DOHH2 (cell line): ENCODE measurements around the gene XBP1.

Experiments used
- H3F3A ChIP-seq: fragments of 200-600 bp; sonication (generic), shearing (Covaris generic); 2 replicates; pipeline ENCODE4 v1.6.0; 2016; ENCODE audit warnings: antibody characterized with exemption, mild to moderate bottlenecking; ENCODE audit not compliant: control insufficient read depth, insufficient read depth
- H3K27ac ChIP-seq: fragments of 200-600 bp; sonication (generic); 2 replicates; pipeline ENCODE4 v1.5.1; 2014; ENCODE audit warnings: low read depth, mild to moderate bottlenecking, low read length, moderate library complexity
- H3K27me3 ChIP-seq: fragments of 200-600 bp; sonication (generic); 2 replicates; pipeline ENCODE4 v1.6.1; 2014; ENCODE audit warnings: mild to moderate bottlenecking, low read length, mixed read lengths; ENCODE audit not compliant: control insufficient read depth
- H3K36me3 ChIP-seq: fragments of 200-600 bp; sonication (generic); 2 replicates; pipeline ENCODE4 v1.6.1; 2014; ENCODE audit warnings: mild to moderate bottlenecking, low read length, moderate library complexity, mixed read lengths; ENCODE audit not compliant: control insufficient read depth
- H3K4me1 ChIP-seq: fragments of 200-600 bp; sonication (generic); 2 replicates; pipeline ENCODE4 v1.6.1; 2014; ENCODE audit warnings: mild to moderate bottlenecking, low read length, mixed read lengths; ENCODE audit not compliant: control insufficient read depth
- H3K4me2 ChIP-seq: fragments of 200-600 bp; sonication (generic); 2 replicates; pipeline ENCODE4 v1.6.0; 2014; ENCODE audit warnings: mild to moderate bottlenecking, low read length, moderate library complexity
- H3K4me3 ChIP-seq: fragments of 200-600 bp; sonication (generic); 2 replicates; pipeline ENCODE4 v1.5.1; 2014; ENCODE audit warnings: mild to moderate bottlenecking, low read length, mixed read lengths
- H3K79me2 ChIP-seq: fragments of 200-600 bp; sonication (generic); 2 replicates; pipeline ENCODE4 v1.6.1; 2014; ENCODE audit warnings: mild to moderate bottlenecking, low read length, mixed read lengths; ENCODE audit not compliant: control insufficient read depth
- H3K9me2 ChIP-seq: fragments of 200-600 bp; sonication (generic); replicated peaks from 2 replicates; pipeline ENCODE4 v1.6.1; 2014; ENCODE audit warnings: mild to moderate bottlenecking, low read length, mixed read lengths; ENCODE audit not compliant: control insufficient read depth
- H3K9me3 ChIP-seq: fragments of 200-600 bp; sonication (generic); 2 replicates; pipeline ENCODE4 v1.6.1; 2014; ENCODE audit warnings: antibody characterized with exemption, low read length, mixed read lengths; ENCODE audit not compliant: control insufficient read depth, insufficient read depth
- H4K20me1 ChIP-seq: fragments of 200-600 bp; sonication (generic); 2 replicates; pipeline ENCODE4 v1.6.0; 2014; ENCODE audit warnings: low read depth, mild to moderate bottlenecking, antibody characterized with exemption, low read length, moderate library complexity; ENCODE audit not compliant: control insufficient read depth, insufficient read depth
- CTCF ChIP-seq: fragments of 200-600 bp; sonication (generic); IDR thresholded peaks from one replicate; pipeline ENCODE4 v1.5.1; 2014; ENCODE audit warnings: antibody characterized with exemption, mild to moderate bottlenecking, low read depth, low read length; ENCODE audit not compliant: poor library complexity, severe bottlenecking
- EZH2phosphoT487 ChIP-seq: fragments of 200-600 bp; sonication (generic); IDR thresholded peaks from 2 replicates; pipeline ENCODE4 v1.6.1; 2017; ENCODE audit warnings: borderline replicate concordance, mild to moderate bottlenecking, antibody characterized with exemption, low read length, moderate library complexity, mixed read lengths

Gene XBP1

GRCh38 chr22:28773461-28773867 lies 26.9 kb downstream of the XBP1 start:
- peaks cover 55% of the 10 kb centered on the region for H3K79me2 ChIP-seq
- peak; percentile 11 for TF ChIP-seq CTCF
- no peak for TF ChIP-seq EZH2phosphoT487
- H3K4me1 ChIP-seq, result peaks cover 48% of the 10 kb centered on the region
- H3K9me3 ChIP-seq, result 0 out of 2 replicates have a peak, but pooled peaks cover 9% of the 10 kb centered on the region
- H3K4me3 ChIP-seq, result peak overlapping the region; percentile 95
- H3K9me2 ChIP-seq, result no peaks in the 10 kb centered on the region
- peaks cover 2% of the 10 kb centered on the region; the same call in 1 of the 2 replicates for H3F3A ChIP-seq
- H3K27me3 ChIP-seq, result no peaks in the 10 kb centered on the region
- H3K4me2 ChIP-seq, result peak overlapping the region; percentile 88
- H3K27ac ChIP-seq, result peak overlapping the region; percentile 68
- H3K36me3 ChIP-seq, result peaks cover 44% of the 10 kb centered on the region
- H4K20me1 ChIP-seq, result no peaks in the 10 kb centered on the region

DNA sequence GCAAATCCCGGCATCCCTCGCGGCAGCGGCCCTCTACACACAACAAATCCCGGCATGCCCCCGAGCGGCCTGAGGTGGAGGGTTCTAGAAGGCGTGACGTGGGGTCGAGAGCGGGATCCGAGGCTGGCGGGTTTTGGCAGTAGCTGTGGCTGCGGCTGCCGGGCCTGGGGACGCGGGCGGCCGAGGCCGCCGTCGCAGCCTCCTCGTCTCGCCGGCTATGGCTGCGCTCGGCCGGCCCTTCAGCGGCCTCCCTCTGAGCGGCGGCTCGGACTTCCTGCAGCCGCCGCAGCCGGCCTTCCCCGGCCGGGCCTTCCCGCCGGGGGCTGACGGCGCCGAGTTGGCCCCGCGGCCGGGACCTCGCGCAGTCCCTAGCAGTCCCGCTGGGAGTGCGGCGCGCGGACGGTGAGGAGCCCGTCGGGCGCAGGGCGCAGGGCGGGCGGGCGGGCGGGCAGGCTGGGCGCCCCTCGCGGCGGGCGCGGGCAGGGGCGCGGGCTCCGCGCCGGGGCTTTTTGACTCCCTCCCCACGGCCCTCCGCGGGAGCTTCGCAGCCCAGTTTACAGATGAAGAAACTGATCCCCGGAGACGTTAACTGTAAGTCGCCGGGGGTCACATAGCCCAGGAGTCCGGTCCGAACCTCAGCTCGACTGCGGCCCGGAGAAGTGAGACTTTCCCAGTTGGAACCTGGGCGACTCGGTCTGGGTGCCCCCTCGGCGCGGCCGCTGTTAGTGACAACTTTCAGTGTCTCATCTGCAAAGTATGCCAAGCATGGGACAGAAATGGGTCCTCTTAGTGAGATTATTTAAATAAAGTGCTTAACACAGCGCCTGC lies 27.5 kb downstream of the XBP1 start, which contains the start of gene CCDC117:
TSS of gene CCDC117 (plus strand) at position 63 of the 828 bp plus-strand sequence. CDS start at position 218, 155 bp downstream.
- H3K9me3 ChIP-seq, result 0 out of 2 replicates have a peak, but pooled peaks cover 9% of the 10 kb centered on the region
- TF ChIP-seq EZH2phosphoT487, result no peak
- TF ChIP-seq CTCF, result peak; percentile 21
- peak within 1 kb of the TSS; percentile 68 for H3K27ac ChIP-seq
- no peaks in the 10 kb centered on the region for H3K9me2 ChIP-seq
- peaks cover 49% of the 10 kb centered on the region for H3K79me2 ChIP-seq
- H3F3A ChIP-seq, result 0 out of 2 replicates have a peak, but pooled peaks cover 2% of the 10 kb centered on the region
- H3K27me3 ChIP-seq, result no peaks in the 10 kb centered on the region
- peaks cover 42% of the 10 kb centered on the region for H3K4me1 ChIP-seq
- peaks cover 39% of the 10 kb centered on the region for H3K36me3 ChIP-seq
- H3K4me3 ChIP-seq, result peak within 1 kb of the TSS; percentile 95
- no peaks in the 10 kb centered on the region for H4K20me1 ChIP-seq
- H3K4me2 ChIP-seq, result peak within 1 kb of the TSS; percentile 88

- Histone ChIP-seq H3K9me3 (0 out of 2 replicates have a peak, but pooled peaks cover 9% of the 10 kb centered on the region), H3K36me3 (peaks cover 27% of the 10 kb centered on the region), H3F3A (0 out of 2 replicates have a peak, but pooled peaks cover 2% of the 10 kb centered on the region), H3K27ac (no peak overlapping the region), H4K20me1 (no peaks in the 10 kb centered on the region), H3K79me2 (peaks cover 34% of the 10 kb centered on the region), H3K4me1 (peaks cover 35% of the 10 kb centered on the region), H3K27me3 (no peaks in the 10 kb centered on the region), H3K4me3 (no peak overlapping the region), H3K4me2 (no peak overlapping the region), H3K9me2 (no peaks in the 10 kb centered on the region)
- TF ChIP-seq CTCF (no peak), EZH2phosphoT487 (no peak)
Observed at GRCh38 chr22:28771195-28771791, 29.1 kb downstream of the XBP1 start.
